ENCODE results near the gene BEX3. TPM values are rescaled to one million over a fixed set of nuclear protein-coding genes. Genes with fewer than 3 reads are reported as not detected.
"Not testable (repeated sequence)": the region's sequence is repeated elsewhere in the genome, so short reads cannot be mapped to it uniquely, and the experiment has no call there.

The BEX3 gene
- total RNA-seq, 2 donors from 2014 or later, result 595 to 651 TPM

GRCh38 chrX:103378990-103379389 lies 2.7 kb downstream of the BEX3 start:
- H3K4me3 Mint-ChIP-seq, result peak overlapping the region; percentile 73
- H3K27me3 Mint-ChIP-seq (ENCODE audit: insufficient read depth), result no peaks in the 10 kb centered on the region

GRCh38 chrX:103382877-103383276 lies 6.5 kb downstream of the BEX3 start:
- TF ChIP-seq CTCF (conservative IDR thresholded peaks at IDR 0.05), result no peak
- Mint-ChIP-seq H3K36me3 (ENCODE audit: low read depth) (peaks cover 19% of the 10 kb centered on the region), H3K4me1 (peaks cover 37% of the 10 kb centered on the region), H3K9me3 (peaks cover 15% of the 10 kb centered on the region), H3K27me3 (ENCODE audit: insufficient read depth) (no peaks in the 10 kb centered on the region), H3K27ac (no peak overlapping the region), H3K4me3 (no peak overlapping the region)
- Histone ChIP-seq H3K27ac (ENCODE audit: low read depth, low read length) (no peak overlapping the region), H3K4me3 (ENCODE audit: low read length) (no peak overlapping the region), H3K27me3 (ENCODE audit: control insufficient read depth, insufficient read depth, low read length, poor library complexity, severe bottlenecking) (no peaks in the 10 kb centered on the region), H3K9me3 (ENCODE audit: control insufficient read depth, low read length) (no peaks in the 10 kb centered on the region), H3K36me3 (ENCODE audit: control insufficient read depth, insufficient read depth, low read length) (peaks cover 17% of the 10 kb centered on the region), H3K4me1 (ENCODE audit: control insufficient read depth, insufficient read depth, low read length) (peaks cover 3% of the 10 kb centered on the region), H3K9ac (ENCODE audit: extremely low read depth, low read length, poor library complexity, severe bottlenecking) (no peak overlapping the region)
- DNase-seq, result no peak
- WGBS, 2 experiments (ENCODE audit: insufficient coverage in 1 of 2, insufficient read length in 1 of 2), result 96% methylated on average over 1 of the region's 1 CpG; no CpG with 5 or more reads in 1 of the 2 experiments

More at GRCh38 chrX:103378990-103379389, 2.7 kb downstream of the BEX3 start:
- peaks cover 26% of the 10 kb centered on the region for H3K36me3 Mint-ChIP-seq (ENCODE audit: low read depth)
- no peak overlapping the region for H3K27ac ChIP-seq (ENCODE audit: low read depth, low read length)
- peaks cover 16% of the 10 kb centered on the region for H3K4me1 Mint-ChIP-seq
- 64 to 100% methylated on average over 1 to 2 of the region's 2 CpGs for WGBS, 2 experiments (ENCODE audit: insufficient coverage in 1 of 2, insufficient read length in 1 of 2)
- H3K27ac Mint-ChIP-seq, result peak overlapping the region; percentile 57
- TF ChIP-seq CTCF (conservative IDR thresholded peaks at IDR 0.05), result peak; percentile 10
- H3K9me3 Mint-ChIP-seq, result peaks cover 21% of the 10 kb centered on the region
- peak overlapping the region; percentile 88 for H3K4me3 ChIP-seq (ENCODE audit: low read length)
- H3K4me1 ChIP-seq (ENCODE audit: control insufficient read depth, insufficient read depth, low read length), result no peaks in the 10 kb centered on the region
- H3K9ac ChIP-seq (ENCODE audit: extremely low read depth, low read length, poor library complexity, severe bottlenecking), result no peak overlapping the region
- no peaks in the 10 kb centered on the region for H3K27me3 ChIP-seq (ENCODE audit: control insufficient read depth, insufficient read depth, low read length, poor library complexity, severe bottlenecking)
- H3K9me3 ChIP-seq (ENCODE audit: control insufficient read depth, low read length), result no peaks in the 10 kb centered on the region
- no peak for DNase-seq
- H3K36me3 ChIP-seq (ENCODE audit: control insufficient read depth, insufficient read depth, low read length), result peaks cover 25% of the 10 kb centered on the region

- peak overlapping the region; percentile 49 for H3K27ac ChIP-seq (ENCODE audit: low read depth, low read length)
- Mint-ChIP-seq H3K4me1 (peaks cover 39% of the 10 kb centered on the region), H3K27me3 (ENCODE audit: insufficient read depth) (no peaks in the 10 kb centered on the region), H3K27ac (peak overlapping the region; percentile 80), H3K4me3 (no peak overlapping the region), H3K36me3 (ENCODE audit: low read depth) (peaks cover 8% of the 10 kb centered on the region), H3K9me3 (peaks cover 15% of the 10 kb centered on the region)
- DNase-seq, result no peak
- no peaks in the 10 kb centered on the region for H3K9me3 ChIP-seq (ENCODE audit: control insufficient read depth, low read length)
- peaks cover 3% of the 10 kb centered on the region for H3K4me1 ChIP-seq (ENCODE audit: control insufficient read depth, insufficient read depth, low read length)
- WGBS, 2 experiments (ENCODE audit: insufficient coverage in 1 of 2, insufficient read length in 1 of 2), result 55 to 62% methylated on average over 2 of the region's 2 CpGs
- no peaks in the 10 kb centered on the region for H3K27me3 ChIP-seq (ENCODE audit: control insufficient read depth, insufficient read depth, low read length, poor library complexity, severe bottlenecking)
- H3K9ac ChIP-seq (ENCODE audit: extremely low read depth, low read length, poor library complexity, severe bottlenecking), result peak overlapping the region; percentile 74
- TF ChIP-seq CTCF (conservative IDR thresholded peaks at IDR 0.05), result no peak
- H3K4me3 ChIP-seq (ENCODE audit: low read length), result no peak overlapping the region
- peaks cover 1% of the 10 kb centered on the region for H3K36me3 ChIP-seq (ENCODE audit: control insufficient read depth, insufficient read depth, low read length)
Observed at GRCh38 chrX:103384672-103385071, 8.3 kb downstream of the BEX3 start.

GRCh38 chrX:103385283-103385830 lies 9.0 kb downstream of the BEX3 start:
- Mint-ChIP-seq H3K4me1 (peaks cover 45% of the 10 kb centered on the region), H3K9me3 (peaks cover 15% of the 10 kb centered on the region), H3K27ac (peak overlapping the region; percentile 80)
- not testable (repeated sequence) for H3K4me3 ChIP-seq (ENCODE audit: low read length); DNase-seq; H3K36me3 ChIP-seq (ENCODE audit: control insufficient read depth, insufficient read depth, low read length); H3K27me3 Mint-ChIP-seq (ENCODE audit: insufficient read depth); H3K9me3 ChIP-seq (ENCODE audit: control insufficient read depth, low read length); H3K27ac ChIP-seq (ENCODE audit: low read depth, low read length); H3K4me1 ChIP-seq (ENCODE audit: control insufficient read depth, insufficient read depth, low read length); H3K27me3 ChIP-seq (ENCODE audit: control insufficient read depth, insufficient read depth, low read length, poor library complexity, severe bottlenecking); H3K4me3 Mint-ChIP-seq; H3K36me3 Mint-ChIP-seq (ENCODE audit: low read depth)
- peak overlapping the region; percentile 74 for H3K9ac ChIP-seq (ENCODE audit: extremely low read depth, low read length, poor library complexity, severe bottlenecking)
- 20% methylated on average over 1 of the region's 5 CpGs; no CpG with 5 or more reads in 1 of the 2 experiments for WGBS, 2 experiments (ENCODE audit: insufficient coverage in 1 of 2, insufficient read length in 1 of 2)

Measured in endodermal cell (in vitro differentiated cells).